Left ventricle myocardium inferior (tissue), 1 donor: Measurements from ENCODE around the gene TMEM18. TPM values are rescaled to one million over a fixed set of nuclear protein-coding genes. Genes with fewer than 3 reads are reported as not detected.

ENCODE experiments used
- DNase-seq: peaks from one replicate; pipeline ENCODE4 v3.0.0-alpha.2; 2020
- H3K27ac ChIP-seq: fragments of 200-600 bp; replicated peaks from 2 replicates; pipeline ENCODE4 v1.8.0; 2021
- H3K27me3 ChIP-seq: fragments of 200-600 bp; 2 replicates; pipeline ENCODE4 v1.8.0; 2021; ENCODE audit warnings: low read depth
- H3K36me3 ChIP-seq: fragments of 200-600 bp; 2 replicates; pipeline ENCODE4 v1.8.0; 2021
- H3K4me1 ChIP-seq: fragments of 200-600 bp; 2 replicates; pipeline ENCODE4 v1.8.0; 2021
- H3K4me3 ChIP-seq: fragments of 200-600 bp; 2 replicates; pipeline ENCODE4 v1.8.0; 2021; ENCODE audit warnings: mild to moderate bottlenecking, moderate library complexity
- H3K9me3 ChIP-seq: fragments of 200-600 bp; replicated peaks from 2 replicates; pipeline ENCODE4 v1.8.0; 2021
- CTCF ChIP-seq: fragments of 200-600 bp; IDR thresholded peaks from 2 replicates; pipeline ENCODE4 v1.8.0; 2021; ENCODE audit warnings: antibody characterized with exemption, mild to moderate bottlenecking, borderline replicate concordance
- intact Hi-C: fragments of 100-400 bp; cut with micrococcal nuclease; formaldehyde crosslinking; loops from one replicate; pipeline ENCODE4 v1.11.0; 2022
- total RNA-seq: library from RNA; stranded (reverse); fragmentation: NEBNext Ultra II Directional; extraction: Animal tissue kit (Norgen Biotek cat#: 25700); gene quantifications from one replicate; pipeline ENCODE4 v1.2.1, GENCODE V29; 2021
- donor health status: DM: no; HTN: yes; CAD: no; lungs with severe emphysema.

The TMEM18 gene
- total RNA-seq, 1 donor from 2014 or later = 10.4 TPM

- H3K9me3 ChIP-seq = no peaks in the 10 kb centered on the region
- peaks cover 8% of the 10 kb centered on the region for H3K4me1 ChIP-seq
- intact Hi-C loops = no loop called here
- DNase-seq = no peak
- no peaks in the 10 kb centered on the region for H3K36me3 ChIP-seq
- peaks cover 34% of the 10 kb centered on the region for H3K27me3 ChIP-seq
- H3K4me3 ChIP-seq = no peak overlapping the region
- TF ChIP-seq CTCF = no peak
- no peak overlapping the region for H3K27ac ChIP-seq
Observed at GRCh38 chr2:692767-693166, 15.6 kb upstream of the TMEM18 start.

GRCh38 chr2:691821-692761 lies 14.9 kb upstream of the TMEM18 start:
- intact Hi-C loops = no loop called here
- TF ChIP-seq CTCF = no peak
- Histone ChIP-seq H3K36me3 (no peaks in the 10 kb centered on the region), H3K27me3 (peaks cover 36% of the 10 kb centered on the region), H3K4me1 (peaks cover 8% of the 10 kb centered on the region), H3K27ac (no peak overlapping the region), H3K4me3 (no peak overlapping the region), H3K9me3 (no peaks in the 10 kb centered on the region)
- no peak for DNase-seq

DNA sequence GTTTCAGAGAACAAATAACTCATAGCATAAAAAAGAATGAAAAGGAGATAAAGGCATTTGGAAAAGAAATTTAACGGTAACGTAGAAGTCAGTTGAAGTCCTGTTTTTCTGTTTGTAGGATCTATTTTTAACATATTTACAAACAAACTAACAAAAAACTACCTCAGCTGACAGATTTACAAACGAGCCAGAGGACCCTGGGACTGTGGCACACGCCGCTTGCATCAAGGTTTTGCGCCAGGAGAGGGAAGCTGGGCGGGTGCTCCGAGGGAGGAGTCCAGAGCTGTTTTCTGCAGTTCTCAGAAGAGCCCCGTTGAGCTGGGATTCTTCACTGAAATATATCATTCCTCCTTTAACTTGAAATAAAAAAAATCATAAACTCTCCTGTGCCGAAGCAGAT lies 13.6 kb upstream of the TMEM18 start:
- intact Hi-C loops = no loop called here
- no peak overlapping the region for H3K27ac ChIP-seq

DNA sequence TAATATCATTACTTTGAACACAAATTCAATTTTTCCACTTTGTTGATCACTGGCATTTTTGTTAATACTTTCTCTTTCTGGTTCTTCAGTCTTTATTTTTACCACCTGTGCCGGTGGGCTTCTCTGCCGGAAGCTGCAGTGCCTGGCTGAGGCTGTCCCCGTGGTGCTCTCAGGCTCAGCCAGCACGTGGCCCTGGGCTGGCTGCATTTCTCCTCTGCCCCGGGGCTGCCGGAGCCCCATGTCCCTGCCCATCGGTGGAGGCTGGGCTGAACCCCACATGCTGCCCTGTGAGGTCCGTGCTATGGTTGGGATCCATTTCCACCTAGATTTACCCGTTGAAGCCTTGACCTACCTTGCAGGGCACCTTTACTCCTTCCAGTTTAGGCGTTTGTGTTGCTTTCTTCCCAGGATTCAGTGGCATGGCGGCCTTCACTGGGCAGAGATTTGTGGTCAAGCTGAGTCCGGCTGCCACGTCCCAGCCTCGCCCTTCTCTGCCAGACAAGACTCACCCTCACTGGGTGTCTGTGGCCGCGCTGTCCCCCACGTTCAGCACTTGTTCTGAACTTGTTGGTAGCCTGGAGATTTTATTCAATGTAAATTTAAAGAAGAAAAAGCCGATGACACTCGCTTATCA lies 12.8 kb upstream of the TMEM18 start:
- Histone ChIP-seq H3K27ac (no peak overlapping the region), H3K27me3 (peaks cover 40% of the 10 kb centered on the region)
- intact Hi-C loops = no loop called here

More for the DNA sequence above, 13.6 kb upstream of the TMEM18 start:
- TF ChIP-seq CTCF = no peak
- Histone ChIP-seq H3K36me3 (no peaks in the 10 kb centered on the region), H3K4me3 (no peak overlapping the region), H3K9me3 (peaks cover 5% of the 10 kb centered on the region), H3K27me3 (peaks cover 37% of the 10 kb centered on the region), H3K4me1 (peaks cover 8% of the 10 kb centered on the region)
- no peak for DNase-seq

GRCh38 chr2:689237-689636 lies 12.0 kb upstream of the TMEM18 start:
- H3K36me3 ChIP-seq = no peaks in the 10 kb centered on the region
- peaks cover 40% of the 10 kb centered on the region for H3K27me3 ChIP-seq
- no peak overlapping the region for H3K4me3 ChIP-seq
- no peak for DNase-seq
- TF ChIP-seq CTCF = no peak
- H3K27ac ChIP-seq = no peak overlapping the region
- H3K9me3 ChIP-seq = peaks cover 20% of the 10 kb centered on the region
- intact Hi-C loops = no loop called here
- no peaks in the 10 kb centered on the region for H3K4me1 ChIP-seq

More for the DNA sequence above, 12.8 kb upstream of the TMEM18 start:
- peaks cover 12% of the 10 kb centered on the region for H3K9me3 ChIP-seq
- DNase-seq = no peak
- H3K4me3 ChIP-seq = no peak overlapping the region
- H3K4me1 ChIP-seq = peaks cover 3% of the 10 kb centered on the region
- no peak for TF ChIP-seq CTCF
- no peaks in the 10 kb centered on the region for H3K36me3 ChIP-seq
